DOHH2 (cell line): Measurements from ENCODE around the gene ELF5.

ENCODE experiments used
- H3F3A ChIP-seq: fragments of 200-600 bp; sonication (generic), shearing (Covaris generic); 2 replicates; pipeline ENCODE4 v1.6.0; 2016; ENCODE audit warnings: antibody characterized with exemption, mild to moderate bottlenecking; ENCODE audit not compliant: control insufficient read depth, insufficient read depth
- H3K27ac ChIP-seq: fragments of 200-600 bp; sonication (generic); 2 replicates; pipeline ENCODE4 v1.5.1; 2014; ENCODE audit warnings: low read depth, mild to moderate bottlenecking, low read length, moderate library complexity
- H3K27me3 ChIP-seq: fragments of 200-600 bp; sonication (generic); 2 replicates; pipeline ENCODE4 v1.6.1; 2014; ENCODE audit warnings: mild to moderate bottlenecking, low read length, mixed read lengths; ENCODE audit not compliant: control insufficient read depth
- H3K36me3 ChIP-seq: fragments of 200-600 bp; sonication (generic); 2 replicates; pipeline ENCODE4 v1.6.1; 2014; ENCODE audit warnings: mild to moderate bottlenecking, low read length, moderate library complexity, mixed read lengths; ENCODE audit not compliant: control insufficient read depth
- H3K4me1 ChIP-seq: fragments of 200-600 bp; sonication (generic); 2 replicates; pipeline ENCODE4 v1.6.1; 2014; ENCODE audit warnings: mild to moderate bottlenecking, low read length, mixed read lengths; ENCODE audit not compliant: control insufficient read depth
- H3K4me2 ChIP-seq: fragments of 200-600 bp; sonication (generic); 2 replicates; pipeline ENCODE4 v1.6.0; 2014; ENCODE audit warnings: mild to moderate bottlenecking, low read length, moderate library complexity
- H3K4me3 ChIP-seq: fragments of 200-600 bp; sonication (generic); 2 replicates; pipeline ENCODE4 v1.5.1; 2014; ENCODE audit warnings: mild to moderate bottlenecking, low read length, mixed read lengths
- H3K79me2 ChIP-seq: fragments of 200-600 bp; sonication (generic); 2 replicates; pipeline ENCODE4 v1.6.1; 2014; ENCODE audit warnings: mild to moderate bottlenecking, low read length, mixed read lengths; ENCODE audit not compliant: control insufficient read depth
- H3K9me2 ChIP-seq: fragments of 200-600 bp; sonication (generic); replicated peaks from 2 replicates; pipeline ENCODE4 v1.6.1; 2014; ENCODE audit warnings: mild to moderate bottlenecking, low read length, mixed read lengths; ENCODE audit not compliant: control insufficient read depth
- H3K9me3 ChIP-seq: fragments of 200-600 bp; sonication (generic); 2 replicates; pipeline ENCODE4 v1.6.1; 2014; ENCODE audit warnings: antibody characterized with exemption, low read length, mixed read lengths; ENCODE audit not compliant: control insufficient read depth, insufficient read depth
- H4K20me1 ChIP-seq: fragments of 200-600 bp; sonication (generic); 2 replicates; pipeline ENCODE4 v1.6.0; 2014; ENCODE audit warnings: low read depth, mild to moderate bottlenecking, antibody characterized with exemption, low read length, moderate library complexity; ENCODE audit not compliant: control insufficient read depth, insufficient read depth
- CTCF ChIP-seq: fragments of 200-600 bp; sonication (generic); IDR thresholded peaks from one replicate; pipeline ENCODE4 v1.5.1; 2014; ENCODE audit warnings: antibody characterized with exemption, mild to moderate bottlenecking, low read depth, low read length; ENCODE audit not compliant: poor library complexity, severe bottlenecking
- EZH2phosphoT487 ChIP-seq: fragments of 200-600 bp; sonication (generic); IDR thresholded peaks from 2 replicates; pipeline ENCODE4 v1.6.1; 2017; ENCODE audit warnings: borderline replicate concordance, mild to moderate bottlenecking, antibody characterized with exemption, low read length, moderate library complexity, mixed read lengths

Gene ELF5

GRCh38 chr11:34548278-34548677, 34.7 kb upstream of the ELF5 start:
- no peak for TF ChIP-seq EZH2phosphoT487
- no peak for TF ChIP-seq CTCF
- no peak overlapping the region for H3K4me2 ChIP-seq

DNA sequence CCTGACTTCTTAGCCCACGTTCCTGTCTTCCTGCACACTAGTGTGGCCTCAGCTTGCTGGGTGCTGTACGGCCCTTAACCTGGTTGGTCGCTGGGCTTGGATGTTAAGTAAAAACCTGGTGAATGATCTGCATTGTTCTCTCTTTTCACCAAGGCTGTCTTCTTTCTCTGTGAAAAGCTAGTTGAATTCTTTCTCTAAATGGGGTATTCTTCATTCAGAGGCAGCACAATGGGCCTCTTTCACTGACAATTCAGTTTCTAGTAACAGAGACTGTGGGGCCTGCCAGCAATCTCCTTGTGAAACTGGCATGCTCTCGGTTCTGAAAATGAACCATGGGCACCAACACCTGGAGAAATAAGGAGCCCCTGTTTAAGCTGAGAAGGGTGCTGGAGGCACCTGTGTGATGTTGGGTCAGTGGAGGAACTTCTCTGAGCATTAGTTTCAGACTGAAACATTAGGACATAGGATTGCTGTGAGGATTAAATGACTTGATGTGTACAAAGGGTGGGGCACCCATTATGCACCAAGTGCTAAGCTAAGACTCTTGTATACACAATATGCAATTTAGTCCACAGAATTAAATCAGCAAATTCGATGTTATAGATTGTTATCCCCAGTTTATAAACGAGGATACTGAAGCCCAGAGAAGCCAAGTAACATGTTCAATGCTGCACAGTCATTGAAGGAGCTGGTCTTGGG, 33.1 kb upstream of the ELF5 start:
- no peak for TF ChIP-seq CTCF
- no peak for TF ChIP-seq EZH2phosphoT487
- Histone ChIP-seq H3K79me2 (no peaks in the 10 kb centered on the region), H4K20me1 (no peaks in the 10 kb centered on the region), H3K27me3 (peaks cover under 1% of the 10 kb centered on the region; the same call in 1 of the 2 replicates), H3K9me2 (no peaks in the 10 kb centered on the region), H3K4me1 (no peaks in the 10 kb centered on the region), H3F3A (no peaks in the 10 kb centered on the region), H3K36me3 (no peaks in the 10 kb centered on the region), H3K27ac (no peak overlapping the region), H3K4me2 (no peak overlapping the region), H3K4me3 (no peak overlapping the region), H3K9me3 (no peaks in the 10 kb centered on the region)

More at GRCh38 chr11:34548278-34548677, 34.7 kb upstream of the ELF5 start:
- Histone ChIP-seq H3K4me3 (no peak overlapping the region), H3K9me3 (no peaks in the 10 kb centered on the region), H3K79me2 (no peaks in the 10 kb centered on the region), H3K9me2 (no peaks in the 10 kb centered on the region), H4K20me1 (no peaks in the 10 kb centered on the region), H3K27ac (no peak overlapping the region), H3K36me3 (no peaks in the 10 kb centered on the region), H3K4me1 (no peaks in the 10 kb centered on the region), H3K27me3 (no peaks in the 10 kb centered on the region; the same call in 1 of the 2 replicates), H3F3A (no peaks in the 10 kb centered on the region)

DNA sequence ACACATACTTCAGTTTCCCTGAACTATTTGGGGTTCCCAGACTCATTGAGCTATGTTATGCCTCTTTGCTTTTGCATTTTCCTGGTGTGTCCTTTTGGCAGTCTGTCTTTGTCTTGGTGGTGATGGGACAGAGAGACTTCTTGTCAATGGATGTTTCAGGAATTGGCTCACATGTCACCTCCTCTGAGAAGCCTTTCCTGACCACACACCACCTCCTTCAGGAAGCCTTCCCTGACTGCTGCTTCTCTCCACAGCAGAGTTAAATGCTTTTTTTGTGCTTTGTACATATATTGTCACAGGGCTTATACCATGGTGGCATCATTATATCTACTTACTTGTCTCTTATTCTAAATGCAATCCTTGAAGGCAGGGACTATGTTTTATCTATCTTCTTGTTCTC, 28.5 kb upstream of the ELF5 start:
- TF ChIP-seq CTCF (no peak), EZH2phosphoT487 (no peak)

More for the DNA sequence above, 28.5 kb upstream of the ELF5 start:
- Histone ChIP-seq H3K36me3 (no peaks in the 10 kb centered on the region), H3K4me3 (no peak overlapping the region), H3K4me1 (no peaks in the 10 kb centered on the region), H3K9me2 (no peaks in the 10 kb centered on the region), H3K79me2 (no peaks in the 10 kb centered on the region), H3K4me2 (no peak overlapping the region), H4K20me1 (no peaks in the 10 kb centered on the region), H3K27ac (no peak overlapping the region), H3F3A (no peaks in the 10 kb centered on the region), H3K9me3 (no peaks in the 10 kb centered on the region), H3K27me3 (peaks cover 16% of the 10 kb centered on the region)
